VCaP (cell line): ENCODE data around the gene RNF32.
A peak's percentile ranks its signal among the peaks of the same experiment; 100 is the strongest.
"Not testable (repeated sequence)": the region's sequence is repeated elsewhere in the genome, so short reads cannot be mapped to it uniquely, and the experiment has no call there.

ENCODE experiments used
- H3K27ac ChIP-seq: fragments of 450-650 bp; 2 replicates; pipeline ENCODE4 v1.5.1; 2017
- TF ChIP-seq, protein P1 (sequence below): fragments of 450-650 bp; conservative IDR thresholded peaks from 2 replicates; pipeline ENCODE4 v1.5.1; 2017; ENCODE audit warnings: mild to moderate bottlenecking, moderate library complexity

The RNF32 gene

DNA sequence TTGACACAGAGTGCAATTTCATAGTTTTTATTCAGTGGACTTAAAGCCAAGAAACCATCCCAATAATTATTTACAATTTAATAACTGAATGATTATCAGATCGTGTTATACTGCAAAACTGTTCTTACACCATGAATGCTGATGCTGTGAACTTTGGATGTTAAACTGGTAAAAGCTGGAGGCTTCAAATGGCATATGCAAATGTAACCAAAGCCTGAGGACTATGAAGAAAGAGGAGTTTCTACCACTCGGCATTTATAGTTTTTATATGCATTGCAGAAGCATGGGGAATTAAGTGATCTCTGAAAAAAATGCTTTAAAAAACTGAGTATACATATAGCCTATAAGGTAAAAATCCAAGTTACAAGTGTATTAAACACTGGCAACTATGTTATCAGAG lies 42.4 kb downstream of the RNF32 start:
- TF ChIP-seq, protein P1, sequence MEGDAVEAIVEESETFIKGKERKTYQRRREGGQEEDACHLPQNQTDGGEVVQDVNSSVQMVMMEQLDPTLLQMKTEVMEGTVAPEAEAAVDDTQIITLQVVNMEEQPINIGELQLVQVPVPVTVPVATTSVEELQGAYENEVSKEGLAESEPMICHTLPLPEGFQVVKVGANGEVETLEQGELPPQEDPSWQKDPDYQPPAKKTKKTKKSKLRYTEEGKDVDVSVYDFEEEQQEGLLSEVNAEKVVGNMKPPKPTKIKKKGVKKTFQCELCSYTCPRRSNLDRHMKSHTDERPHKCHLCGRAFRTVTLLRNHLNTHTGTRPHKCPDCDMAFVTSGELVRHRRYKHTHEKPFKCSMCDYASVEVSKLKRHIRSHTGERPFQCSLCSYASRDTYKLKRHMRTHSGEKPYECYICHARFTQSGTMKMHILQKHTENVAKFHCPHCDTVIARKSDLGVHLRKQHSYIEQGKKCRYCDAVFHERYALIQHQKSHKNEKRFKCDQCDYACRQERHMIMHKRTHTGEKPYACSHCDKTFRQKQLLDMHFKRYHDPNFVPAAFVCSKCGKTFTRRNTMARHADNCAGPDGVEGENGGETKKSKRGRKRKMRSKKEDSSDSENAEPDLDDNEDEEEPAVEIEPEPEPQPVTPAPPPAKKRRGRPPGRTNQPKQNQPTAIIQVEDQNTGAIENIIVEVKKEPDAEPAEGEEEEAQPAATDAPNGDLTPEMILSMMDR, result no peak
- H3K27ac ChIP-seq, result no peak overlapping the region

DNA sequence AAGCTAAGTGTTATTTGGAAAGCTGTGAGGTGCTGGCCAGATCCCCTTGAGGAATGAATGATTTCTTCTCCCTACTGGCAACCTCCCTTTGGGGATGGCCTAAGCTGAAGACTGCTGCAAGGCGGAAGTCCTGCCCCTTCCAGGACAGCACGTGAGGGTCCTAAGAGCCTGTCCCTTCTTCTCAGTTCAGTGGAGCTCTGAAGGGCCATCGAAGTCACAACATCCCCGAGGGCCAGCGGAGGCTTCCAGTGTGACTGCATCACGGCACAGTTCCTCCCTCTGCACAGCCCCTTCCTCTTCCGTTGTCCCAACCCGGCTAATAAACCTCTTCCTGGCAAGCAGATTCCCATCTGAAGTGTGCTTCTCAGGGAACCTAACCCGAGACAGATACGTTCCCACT lies 43.7 kb downstream of the RNF32 start:
- TF ChIP-seq, protein P1, result no peak
- no peak overlapping the region for H3K27ac ChIP-seq

DNA sequence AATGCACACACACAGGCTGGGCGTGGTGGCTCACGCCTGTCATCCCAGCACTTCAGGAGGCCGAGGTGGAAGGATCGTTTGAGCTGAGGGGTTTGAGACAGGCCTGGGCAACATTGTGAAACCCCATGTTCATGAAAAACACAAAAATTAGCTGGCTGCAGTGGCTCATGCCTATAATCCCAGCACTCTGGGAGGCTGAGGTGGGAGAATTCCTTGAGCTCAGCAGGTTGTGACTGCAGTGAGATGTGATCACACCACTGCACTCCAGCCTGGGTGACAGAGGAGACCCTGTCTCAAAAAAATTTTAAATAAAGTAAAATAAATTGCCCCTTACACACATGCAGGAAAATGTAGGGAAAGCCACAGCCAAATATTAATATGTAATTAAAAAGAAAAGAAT lies 44.1 kb downstream of the RNF32 start:
- no peak overlapping the region for H3K27ac ChIP-seq
- TF ChIP-seq, protein P1, result no peak

DNA sequence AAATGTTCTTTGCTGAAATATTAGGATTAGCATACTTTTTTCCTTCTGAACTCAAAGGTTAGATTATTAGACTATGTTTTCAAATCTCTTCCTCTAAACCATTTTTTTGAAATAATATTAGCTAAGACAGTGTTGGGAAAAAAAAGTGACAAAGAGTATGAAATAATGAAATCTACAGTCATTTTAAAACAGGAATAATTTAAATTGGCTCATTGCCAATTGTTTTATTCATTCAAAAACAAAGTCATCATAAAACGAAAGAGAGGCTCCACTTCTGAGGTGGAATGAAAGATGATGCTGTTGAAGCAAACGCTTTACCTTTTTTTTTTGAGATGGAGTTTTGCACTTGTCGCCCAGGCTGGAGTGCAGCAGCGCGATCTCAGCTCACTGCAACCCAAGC lies 51.2 kb downstream of the RNF32 start:
- no peak overlapping the region for H3K27ac ChIP-seq
- TF ChIP-seq, protein P1, result no peak

DNA sequence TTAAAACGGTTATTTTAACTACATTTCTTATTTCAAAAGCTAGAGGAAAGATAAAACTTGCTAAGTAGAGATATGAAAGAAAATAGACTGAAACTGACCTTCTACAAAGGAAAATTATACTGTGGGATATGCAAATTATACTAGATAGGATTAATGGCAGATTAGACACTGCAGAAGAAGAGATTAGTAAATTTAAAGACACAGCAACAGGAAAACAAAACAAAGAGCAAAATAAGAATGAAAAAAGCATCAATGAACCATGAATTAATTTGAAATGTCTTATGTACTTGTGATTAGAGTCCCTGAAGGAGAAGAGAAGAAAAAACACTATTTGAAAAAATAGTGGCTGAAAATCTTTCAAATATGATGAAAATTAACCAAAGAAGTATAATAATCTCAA lies 52.3 kb downstream of the RNF32 start:
- TF ChIP-seq, protein P1, result no peak
- peak overlapping the region; percentile 54 for H3K27ac ChIP-seq

DNA sequence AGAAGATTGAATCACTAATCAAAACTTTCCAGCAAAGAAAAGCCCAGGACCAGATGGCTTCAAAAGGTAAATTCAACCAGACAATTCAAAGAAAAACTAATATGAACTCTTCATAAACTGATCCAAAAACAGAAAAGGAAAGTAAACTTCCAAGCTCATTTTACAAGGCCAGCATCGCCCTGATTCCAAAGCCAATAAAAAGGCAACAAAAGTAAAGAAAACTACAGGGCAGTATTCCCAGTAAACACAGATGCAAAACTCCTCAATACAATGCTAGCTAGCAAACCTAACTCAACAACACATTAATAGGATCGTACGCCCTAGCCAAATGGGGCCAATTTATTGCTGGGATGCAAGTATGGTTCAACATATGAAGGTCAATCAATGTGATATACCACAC lies 53.1 kb downstream of the RNF32 start:
- peak overlapping the region; percentile 54 for H3K27ac ChIP-seq
- TF ChIP-seq, protein P1, result no peak

DNA sequence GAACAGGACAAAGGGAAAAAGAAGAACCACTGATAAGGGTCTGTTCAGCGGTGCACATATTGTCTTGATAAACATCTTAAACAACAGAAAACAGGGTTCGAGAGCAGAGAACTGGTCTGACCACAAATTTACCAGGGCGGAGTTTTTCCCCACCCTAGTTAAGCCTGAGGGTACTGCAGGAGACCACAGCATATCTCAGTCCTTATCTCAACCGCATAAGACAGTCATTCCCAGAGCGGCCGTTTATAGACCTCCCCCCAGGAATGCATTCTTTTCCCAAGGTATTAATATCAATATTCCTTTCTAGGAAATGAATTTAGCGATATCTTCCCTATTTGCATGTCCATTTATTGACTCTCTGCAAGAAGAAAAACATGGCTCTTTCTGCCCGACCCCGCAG lies 56.7 kb downstream of the RNF32 start:
- H3K27ac ChIP-seq, result not testable (repeated sequence)

DNA sequence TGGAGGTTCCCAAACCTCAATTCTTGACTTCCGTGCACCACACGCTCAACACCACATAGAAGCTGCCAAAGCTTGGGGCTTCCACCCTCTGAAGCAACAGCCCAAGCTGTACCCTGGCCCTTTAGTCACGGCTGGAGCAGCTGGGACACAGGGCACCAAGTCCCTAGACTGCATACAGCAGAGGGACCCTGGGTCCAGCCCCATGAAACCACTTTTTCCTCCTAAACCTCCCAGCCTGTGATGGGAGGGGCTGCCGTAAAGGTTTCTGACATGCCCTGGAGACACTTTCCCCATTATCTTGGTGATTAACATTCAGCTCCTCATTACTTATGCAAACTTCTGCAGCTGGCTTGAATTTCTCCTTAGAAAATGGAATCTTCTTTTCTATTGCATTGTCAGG lies 57.9 kb downstream of the RNF32 start:
- H3K27ac ChIP-seq, result not testable (repeated sequence)

DNA sequence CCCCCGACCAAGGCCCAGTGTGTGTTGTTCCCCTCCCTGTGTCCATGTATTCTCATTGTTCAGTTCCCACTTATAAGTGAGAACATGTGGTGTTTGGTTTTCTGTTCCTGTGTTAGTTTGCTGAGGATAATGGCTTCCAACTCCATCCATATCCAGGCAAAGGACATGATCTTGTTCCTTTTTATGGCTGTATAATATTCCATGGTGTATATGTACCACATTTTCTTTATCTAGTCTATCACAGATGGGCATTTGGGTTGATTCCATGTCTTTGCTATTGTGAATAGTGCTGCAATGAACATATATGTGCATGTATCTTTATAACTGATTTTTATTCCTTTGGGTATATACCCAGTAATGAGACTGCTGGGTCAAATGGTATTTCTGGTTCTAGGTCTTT lies 61.2 kb downstream of the RNF32 start:
- not testable (repeated sequence) for H3K27ac ChIP-seq

DNA sequence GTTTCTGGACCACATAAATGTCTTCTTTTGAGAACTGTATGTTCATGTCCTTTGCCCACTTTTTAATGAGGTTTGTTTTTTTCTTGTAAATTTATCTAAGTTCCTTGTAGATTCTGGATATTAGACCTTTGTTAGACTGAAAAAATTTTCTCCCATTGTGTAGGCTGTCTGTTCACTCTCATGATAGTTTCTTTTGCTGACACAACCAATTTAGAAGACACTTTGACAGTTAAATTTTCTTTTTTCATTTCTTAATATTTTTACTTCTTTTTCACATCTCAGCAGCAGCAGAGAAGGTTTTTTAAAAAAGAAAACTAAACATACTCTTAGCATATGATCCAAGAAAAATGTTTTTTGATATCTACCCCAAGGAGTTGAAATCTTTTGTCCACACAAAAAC lies 61.8 kb downstream of the RNF32 start:
- TF ChIP-seq, protein P1, result no peak
- H3K27ac ChIP-seq, result no peak overlapping the region
